ENCODE data around the gene CDH4.

Gene CDH4

DNA sequence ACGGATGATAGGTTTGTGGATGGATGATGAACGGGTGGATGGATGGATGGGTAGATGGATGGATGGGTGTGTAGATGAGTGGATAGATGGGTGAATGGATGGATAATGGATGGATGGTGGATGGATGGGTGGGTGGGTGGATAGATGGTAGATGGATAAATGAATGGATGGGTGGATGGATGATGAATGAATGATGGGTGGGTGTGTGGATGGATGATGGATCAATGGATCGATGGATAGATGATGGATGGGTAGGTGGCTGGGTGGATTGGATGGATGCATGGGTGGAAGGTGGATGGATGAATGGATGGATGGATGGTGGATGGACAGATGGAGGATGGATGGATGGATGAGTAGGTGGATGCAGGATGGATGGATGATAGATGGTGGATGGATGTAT lies 419.5 kb downstream of the CDH4 start:
- H3K4me3 ChIP-seq (replicated peaks; ENCODE audit: low read depth, low read length) = no peak overlapping the region
- TF ChIP-seq, protein P1, sequence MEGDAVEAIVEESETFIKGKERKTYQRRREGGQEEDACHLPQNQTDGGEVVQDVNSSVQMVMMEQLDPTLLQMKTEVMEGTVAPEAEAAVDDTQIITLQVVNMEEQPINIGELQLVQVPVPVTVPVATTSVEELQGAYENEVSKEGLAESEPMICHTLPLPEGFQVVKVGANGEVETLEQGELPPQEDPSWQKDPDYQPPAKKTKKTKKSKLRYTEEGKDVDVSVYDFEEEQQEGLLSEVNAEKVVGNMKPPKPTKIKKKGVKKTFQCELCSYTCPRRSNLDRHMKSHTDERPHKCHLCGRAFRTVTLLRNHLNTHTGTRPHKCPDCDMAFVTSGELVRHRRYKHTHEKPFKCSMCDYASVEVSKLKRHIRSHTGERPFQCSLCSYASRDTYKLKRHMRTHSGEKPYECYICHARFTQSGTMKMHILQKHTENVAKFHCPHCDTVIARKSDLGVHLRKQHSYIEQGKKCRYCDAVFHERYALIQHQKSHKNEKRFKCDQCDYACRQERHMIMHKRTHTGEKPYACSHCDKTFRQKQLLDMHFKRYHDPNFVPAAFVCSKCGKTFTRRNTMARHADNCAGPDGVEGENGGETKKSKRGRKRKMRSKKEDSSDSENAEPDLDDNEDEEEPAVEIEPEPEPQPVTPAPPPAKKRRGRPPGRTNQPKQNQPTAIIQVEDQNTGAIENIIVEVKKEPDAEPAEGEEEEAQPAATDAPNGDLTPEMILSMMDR (IDR thresholded peaks at IDR 0.05; ENCODE audit: low read length, missing control alignments) = no peak
- no peak for DNase-seq (ENCODE audit: low read depth)

DNA sequence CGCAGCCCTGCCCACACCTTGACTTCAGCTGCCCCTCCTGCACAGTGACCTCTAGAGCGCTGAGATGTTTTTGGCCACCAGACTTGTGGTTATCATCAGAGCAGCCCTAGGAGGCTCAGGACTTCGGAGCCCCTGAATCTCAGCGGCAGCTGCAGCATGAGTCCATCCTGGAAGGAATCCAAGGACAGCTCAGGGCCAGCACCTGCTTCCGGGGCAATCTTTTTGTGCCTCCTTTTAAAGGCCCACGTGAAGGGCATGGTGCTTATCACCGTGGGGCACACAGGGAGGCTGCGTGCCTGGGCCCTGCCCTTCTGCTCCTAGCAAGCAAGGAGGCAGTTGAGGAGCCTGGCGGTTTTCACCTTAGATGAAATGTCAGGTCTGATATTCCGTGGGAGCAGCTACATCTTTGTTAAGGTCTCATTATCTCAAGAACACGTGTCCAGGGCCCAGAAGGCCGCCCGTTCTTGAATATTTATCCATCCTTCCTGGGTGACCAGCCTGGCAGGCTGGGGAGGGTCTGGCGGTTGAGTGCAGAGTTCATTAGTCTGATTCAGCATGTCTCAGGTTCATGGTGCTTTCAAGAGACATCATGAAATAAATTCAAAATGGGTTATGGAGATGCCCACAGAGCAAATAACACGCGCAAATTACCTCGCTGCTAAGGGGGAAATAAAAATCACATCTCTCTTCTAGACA lies 421.2 kb downstream of the CDH4 start:
- no peak overlapping the region for H3K4me3 ChIP-seq (replicated peaks; ENCODE audit: low read depth, low read length)
- TF ChIP-seq, protein P1 (IDR thresholded peaks at IDR 0.05; ENCODE audit: low read length, missing control alignments) = no peak
- DNase-seq (ENCODE audit: low read depth) = no peak

DNA sequence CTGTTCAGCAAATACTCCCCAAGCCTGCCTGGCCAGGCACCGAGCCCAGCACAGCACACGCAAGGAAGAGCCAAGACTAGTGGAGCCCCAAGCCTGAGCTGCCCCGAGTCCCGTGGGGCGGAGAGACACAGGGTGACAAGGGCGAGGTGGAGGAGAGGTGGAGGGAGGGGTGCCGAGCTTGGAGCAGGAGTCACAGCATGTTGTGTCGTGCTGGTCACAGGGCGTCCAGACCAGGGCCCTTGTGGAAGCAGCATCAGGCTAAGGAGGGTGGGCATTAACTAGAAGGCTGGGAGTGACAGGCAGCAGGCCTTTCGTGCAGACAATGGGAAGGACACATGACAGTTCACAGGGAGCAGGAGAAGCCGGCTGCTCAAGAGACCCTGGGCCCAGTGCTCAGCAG lies 422.1 kb downstream of the CDH4 start:
- TF ChIP-seq, protein P1 (IDR thresholded peaks at IDR 0.05; ENCODE audit: low read length, missing control alignments) = no peak
- no peak overlapping the region for H3K4me3 ChIP-seq (replicated peaks; ENCODE audit: low read depth, low read length)
- DNase-seq (ENCODE audit: low read depth) = no peak

DNA sequence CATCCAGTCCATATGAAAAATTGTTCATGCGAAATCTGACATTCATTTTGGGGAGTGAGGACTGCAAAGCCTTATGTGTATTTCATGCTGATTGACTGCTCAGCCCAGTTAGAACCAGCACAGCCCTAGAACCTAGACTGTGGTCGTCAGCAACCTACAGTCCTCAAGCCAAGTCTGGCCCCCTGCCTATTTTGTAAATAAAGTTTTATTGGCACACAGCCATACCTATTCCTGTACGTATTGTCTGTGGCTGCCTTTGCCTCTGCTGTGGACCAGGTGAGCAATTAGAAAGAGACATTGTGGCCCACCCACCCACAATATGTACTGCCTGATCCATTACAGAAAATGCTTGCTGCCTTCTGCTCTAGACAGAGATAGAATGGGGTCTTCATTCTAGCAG lies 422.6 kb downstream of the CDH4 start:
- DNase-seq (ENCODE audit: low read depth) = no peak
- TF ChIP-seq, protein P1 (IDR thresholded peaks at IDR 0.05; ENCODE audit: low read length, missing control alignments) = no peak
- no peak overlapping the region for H3K4me3 ChIP-seq (replicated peaks; ENCODE audit: low read depth, low read length)

DNA sequence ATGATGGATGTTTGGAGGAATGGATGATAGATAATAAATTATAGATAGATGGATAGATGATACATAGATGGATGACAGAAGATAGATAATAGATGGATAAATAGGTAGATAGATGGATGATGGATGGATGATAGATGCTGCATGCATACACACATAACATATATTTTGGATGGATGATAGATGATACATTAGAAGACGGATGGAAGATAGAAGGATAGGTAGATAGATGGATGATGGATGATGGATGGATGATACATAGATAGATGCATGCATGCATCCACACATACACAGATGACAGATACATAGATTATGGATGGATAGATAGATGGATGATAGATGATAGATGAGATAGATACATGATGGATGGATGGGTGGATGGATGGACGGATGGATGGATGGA lies 425.9 kb downstream of the CDH4 start:
- no peak for DNase-seq (ENCODE audit: low read depth)
- no peak overlapping the region for H3K4me3 ChIP-seq (replicated peaks; ENCODE audit: low read depth, low read length)
- TF ChIP-seq, protein P1 (IDR thresholded peaks at IDR 0.05; ENCODE audit: low read length, missing control alignments) = no peak

DNA sequence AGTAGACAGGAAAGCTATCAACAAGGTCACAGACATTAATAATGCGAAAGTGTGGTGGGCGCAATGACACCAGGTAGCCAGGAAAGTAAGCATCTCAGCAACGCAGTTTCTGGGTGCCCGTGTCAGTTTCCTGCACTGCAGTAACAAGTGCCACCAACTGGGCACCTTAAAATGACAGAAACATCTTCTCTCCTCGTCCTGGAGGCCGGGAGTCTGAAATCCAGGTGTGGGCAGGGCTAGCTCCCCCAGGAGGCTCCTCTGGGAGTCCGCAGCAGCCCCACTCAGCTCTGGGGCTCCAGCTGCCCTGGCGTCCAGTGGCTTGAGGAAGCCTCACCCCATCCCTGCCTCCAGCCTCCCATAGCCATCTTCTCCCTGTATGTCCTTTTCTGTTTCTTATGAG lies 426.4 kb downstream of the CDH4 start:
- DNase-seq (ENCODE audit: low read depth) = no peak
- TF ChIP-seq, protein P1 (IDR thresholded peaks at IDR 0.05; ENCODE audit: low read length, missing control alignments) = no peak
- H3K4me3 ChIP-seq (replicated peaks; ENCODE audit: low read depth, low read length) = no peak overlapping the region

DNA sequence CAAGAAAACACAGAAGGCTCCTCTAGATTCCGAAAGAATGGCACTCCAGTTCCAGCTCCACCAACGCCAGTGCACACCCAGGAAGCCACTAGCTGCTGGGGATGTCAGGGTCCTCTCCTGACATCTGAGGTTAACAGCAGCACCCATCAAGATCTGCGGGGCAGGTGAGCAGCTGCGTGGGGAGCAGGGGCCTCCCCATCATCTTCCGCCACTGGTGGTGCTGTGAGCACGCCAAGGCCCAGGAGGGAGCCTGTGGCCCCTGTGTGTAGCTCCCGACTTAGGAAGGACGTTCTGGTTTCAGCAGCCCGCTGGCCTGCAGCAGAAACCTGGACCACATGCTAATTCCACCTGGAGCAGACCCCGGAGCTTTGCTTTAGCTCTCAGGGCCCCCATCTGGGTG lies 427.4 kb downstream of the CDH4 start:
- DNase-seq (ENCODE audit: low read depth) = no peak
- TF ChIP-seq, protein P1 (IDR thresholded peaks at IDR 0.05; ENCODE audit: low read length, missing control alignments) = no peak
- no peak overlapping the region for H3K4me3 ChIP-seq (replicated peaks; ENCODE audit: low read depth, low read length)
